HG02798 (cell line): ENCODE data around the gene IL17REL.

ENCODE experiments used
- ATAC-seq: cut with Tn5 transposase; IDR thresholded peaks from one replicate; pipeline ENCODE4 v1.9.1; 2021; ENCODE audit warnings: mild to moderate bottlenecking; ENCODE audit not compliant: unreplicated experiment, poor library complexity

The IL17REL gene

GRCh38 chr22:50012211-50013181, at the start of gene IL17REL:
Gene IL17REL (minus strand): TSS chr22:50012765. CDS start chr22:50012646, 119 bp downstream.
- ATAC-seq: no peak

- ATAC-seq: no peak
Observed at GRCh38 chr22:50061824-50062355, 49.3 kb upstream of the IL17REL start.

GRCh38 chr22:50061141-50061823, 48.7 kb upstream of the IL17REL start:
- ATAC-seq: no peak

- no peak for ATAC-seq
Observed at GRCh38 chr22:50060441-50061140, 48.0 kb upstream of the IL17REL start.

DNA sequence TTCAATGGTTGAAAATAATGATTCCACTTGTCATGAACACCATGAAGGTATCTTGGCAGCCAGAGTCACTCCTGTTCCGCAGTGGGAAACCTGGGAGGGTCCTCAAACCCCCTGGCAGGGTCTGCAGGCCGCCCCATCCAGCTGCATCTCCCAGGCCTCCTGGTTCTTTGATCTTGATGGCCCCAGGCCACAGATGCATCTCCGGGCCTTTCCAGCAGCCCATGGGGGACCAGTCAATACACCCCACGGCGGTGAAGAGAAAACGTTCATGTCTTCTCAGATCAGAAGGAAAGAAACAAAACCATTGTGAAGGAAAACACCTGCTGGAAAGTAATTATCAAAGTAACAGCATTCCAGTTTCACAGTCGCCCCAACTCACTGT, 47.3 kb upstream of the IL17REL start:
- no peak for ATAC-seq

DNA sequence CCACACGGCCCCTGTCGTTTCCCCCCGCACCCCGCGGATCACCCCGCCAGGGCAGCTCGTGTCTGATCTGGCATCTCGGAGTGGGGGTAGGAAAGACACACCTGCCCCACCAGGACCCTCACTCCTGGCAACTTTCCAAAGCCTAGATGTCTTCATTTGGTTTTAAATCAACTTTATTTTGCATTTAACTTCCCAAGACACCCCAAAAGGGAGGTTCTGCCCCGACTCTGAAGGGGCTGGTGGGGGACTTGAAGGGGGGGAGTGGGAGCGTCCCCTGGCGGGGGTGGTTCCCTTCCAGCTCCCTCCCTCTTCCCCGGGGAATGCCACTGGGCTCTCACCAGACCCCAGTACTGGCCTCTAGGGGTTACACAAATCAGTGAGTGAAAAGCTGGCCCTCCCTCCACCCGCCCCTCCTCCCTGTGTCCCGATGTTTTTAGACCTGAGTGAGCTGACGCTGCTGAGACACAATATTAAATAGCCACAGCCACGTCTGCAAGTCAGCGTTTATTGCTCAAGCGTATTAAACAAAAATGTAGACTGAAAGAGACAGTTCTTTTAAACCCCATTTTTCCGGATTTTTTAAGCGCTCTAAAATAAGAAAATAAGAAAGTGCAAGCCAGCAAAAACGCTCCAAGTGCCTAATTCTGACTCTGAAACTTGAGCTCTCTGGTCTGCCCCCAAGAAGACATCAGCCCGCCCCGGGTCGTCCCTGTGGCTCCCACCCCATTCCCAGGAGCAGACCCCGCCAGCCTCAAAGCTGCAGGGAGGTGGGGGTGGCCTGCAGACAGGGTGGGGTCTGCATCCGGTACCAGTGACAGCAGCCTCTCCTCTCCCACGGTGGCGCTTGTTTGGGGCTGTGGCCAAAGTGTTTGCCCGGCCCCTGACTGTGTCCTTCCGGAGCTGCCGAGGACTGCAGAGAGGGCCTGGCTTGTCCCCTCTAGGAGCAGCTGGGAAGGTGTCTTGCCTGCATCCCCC, 46.6 kb upstream of the IL17REL start:
- no peak for ATAC-seq

GRCh38 chr22:50058061-50058905, 45.7 kb upstream of the IL17REL start, which contains the start of gene TTLL8:
Gene TTLL8 (minus strand): TSS chr22:50058298.
- no peak for ATAC-seq

- no peak for ATAC-seq
Observed at GRCh38 chr22:50057278-50058060, 44.9 kb upstream of the IL17REL start.

- no peak for ATAC-seq
Observed at GRCh38 chr22:50056214-50056972, 43.8 kb upstream of the IL17REL start.

- ATAC-seq: no peak
Observed at GRCh38 chr22:50053861-50054260, 41.3 kb upstream of the IL17REL start.

GRCh38 chr22:50051930-50052329, 39.4 kb upstream of the IL17REL start:
- ATAC-seq: no peak

DNA sequence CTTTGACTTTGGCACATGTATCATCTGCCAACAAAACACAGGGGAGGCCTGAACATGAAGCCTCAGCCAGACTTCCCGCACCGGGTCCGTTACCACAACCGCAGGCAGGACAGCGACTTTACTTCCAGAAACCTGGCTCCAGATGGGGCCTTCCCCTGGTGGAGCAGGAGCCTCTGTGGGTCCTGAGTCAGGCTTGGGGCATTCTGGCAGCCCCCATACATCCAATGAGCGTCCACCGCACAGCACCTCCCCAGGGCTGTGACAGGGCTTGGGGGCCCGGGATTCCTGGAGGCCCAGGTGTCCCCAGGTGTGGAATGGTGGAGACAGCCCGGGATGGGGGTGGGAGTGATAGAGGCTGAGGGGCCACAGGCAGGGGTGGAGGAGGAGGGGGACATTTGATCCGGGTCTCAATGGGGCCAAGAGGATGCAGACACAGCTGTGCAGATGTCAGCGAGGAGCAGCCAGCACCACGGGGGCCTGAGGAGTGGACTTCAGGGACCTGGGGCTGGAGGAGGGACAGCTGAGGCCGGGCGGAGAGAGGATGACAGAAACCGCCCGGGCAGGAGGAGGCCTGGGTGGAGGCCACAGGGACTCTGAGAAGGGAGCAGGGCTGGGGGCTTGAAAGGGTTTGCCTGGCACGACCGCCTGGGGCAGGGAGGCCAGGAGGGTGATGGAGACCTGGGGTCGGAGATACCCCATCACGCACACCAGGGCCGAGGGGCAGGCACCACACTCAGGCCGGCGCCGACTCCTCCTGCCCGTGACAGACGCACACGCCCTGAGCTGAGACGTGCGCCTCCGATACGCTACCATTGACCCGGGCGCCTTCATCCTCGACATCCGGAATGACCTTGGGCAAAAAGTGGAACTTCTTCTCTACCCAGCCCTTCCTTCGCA, 37.0 kb upstream of the IL17REL start:
- ATAC-seq: no peak

DNA sequence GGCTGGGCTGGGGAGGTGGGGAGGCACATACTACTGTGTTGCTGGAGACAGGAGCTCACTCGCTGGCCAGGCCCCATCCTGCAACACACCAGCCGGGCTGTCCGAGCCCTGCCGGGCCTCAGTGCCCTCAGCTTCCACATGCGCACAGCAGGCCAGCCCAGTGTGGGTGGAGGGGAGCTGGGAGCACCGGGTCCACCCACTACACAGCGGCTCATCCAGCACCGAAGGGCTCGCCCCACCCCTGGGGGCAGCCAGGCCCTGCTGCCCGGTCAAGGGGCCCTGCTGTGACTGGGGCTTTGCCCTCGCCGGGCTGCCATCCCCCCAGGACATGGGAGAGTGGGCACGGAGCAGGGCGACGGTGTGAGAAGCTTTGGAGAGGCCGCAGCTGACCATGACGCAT, 36.3 kb upstream of the IL17REL start:
- no peak for ATAC-seq

DNA sequence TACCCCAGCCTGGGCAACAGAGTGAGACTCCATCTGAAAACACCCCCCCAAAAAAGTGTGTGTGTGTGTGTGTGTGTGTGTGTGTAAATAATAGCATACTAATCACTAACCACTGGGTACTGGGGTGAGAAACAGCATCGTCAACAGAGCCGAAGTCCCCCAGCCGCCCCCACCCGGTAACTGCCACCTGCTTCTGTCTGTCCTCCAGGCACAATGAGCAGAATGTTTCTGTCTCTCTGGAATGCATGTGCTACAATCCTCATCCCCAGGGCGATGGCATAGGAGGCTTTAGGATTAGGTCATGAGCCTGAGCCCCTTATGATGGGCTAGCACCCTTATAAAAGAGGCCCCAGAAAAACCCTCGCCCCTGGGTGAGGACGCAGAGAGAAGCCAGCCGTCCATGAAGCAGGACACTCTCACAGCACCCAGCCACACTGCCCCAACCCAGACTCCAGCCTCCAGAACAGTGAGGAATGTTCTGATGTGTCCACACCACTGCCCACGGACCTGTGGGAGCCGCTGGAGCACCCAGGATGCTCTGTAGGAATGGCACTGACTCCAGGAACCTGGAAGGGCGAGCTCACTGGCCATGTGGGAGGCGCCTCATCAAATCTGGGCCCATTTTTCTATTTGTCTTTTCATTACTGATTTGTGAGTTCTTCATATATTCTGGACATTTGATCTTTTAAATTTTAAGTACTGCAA, 35.6 kb upstream of the IL17REL start:
- ATAC-seq: no peak

GRCh38 chr22:50047346-50047745, 34.8 kb upstream of the IL17REL start:
- no peak for ATAC-seq
